Activated CD4-positive, CD25-positive, alpha-beta regulatory T cell treated with anti-CD3 and anti-CD28 coated beads, Interleukin-2, amount 50 U/mL, for 16 hours (primary cell): ENCODE measurements around the gene CADM1.

ENCODE experiments used
- DNase-seq: peaks from one replicate; pipeline ENCODE4 v3.0.0-alpha.2; 2020; ENCODE audit warnings: low read depth, low spot score

Gene CADM1

DNA sequence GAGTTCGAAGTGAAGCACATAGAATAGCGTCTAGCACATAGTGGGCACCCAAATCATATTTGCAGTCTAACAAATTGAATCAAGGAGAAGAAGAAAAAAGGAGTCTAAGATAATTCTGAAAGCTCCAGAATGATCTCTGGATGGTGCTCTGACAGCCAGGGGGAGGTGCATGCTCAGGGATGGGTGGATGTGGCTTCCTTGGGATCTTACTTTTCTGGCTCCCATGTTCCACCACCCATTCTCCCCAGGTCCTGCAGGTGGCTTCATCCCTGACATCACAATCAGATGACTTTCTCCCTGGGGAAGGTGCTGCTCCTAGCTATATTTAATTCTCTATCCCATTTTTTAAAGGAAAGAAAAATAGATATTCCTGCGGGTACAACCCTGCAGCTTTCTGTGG, 381.9 kb downstream of the CADM1 start:
- no peak for DNase-seq
